CD4-positive, CD25-positive, alpha-beta regulatory T cell (primary cell): ENCODE results near the gene BTNL9. TPM values are rescaled to one million over a fixed set of nuclear protein-coding genes. Genes with fewer than 3 reads are reported as not detected.

ENCODE experiments used
- ATAC-seq, 2 donors: fragments of 150-1000 bp; cut with Tn5 transposase; one replicate each; pipeline ENCODE4 v1.10.0; 2021; ENCODE audit warnings: low read depth in 2 of 2, moderate number of reproducible peaks in 2 of 2, moderate library complexity in 1 of 2
- DNase-seq, 3 donors: peaks; one replicate each; pipeline versions ENCODE4 v3.0.0 to v3.0.0-alpha.2; 2012 to 2022; ENCODE audit warnings: mixed read lengths in 1 of 3
- H3K27ac ChIP-seq: one replicate; pipeline ENCODE4 v1.7.0; 2013; ENCODE audit warnings: mild to moderate bottlenecking, low read length; ENCODE audit not compliant: insufficient read depth, poor library complexity, severe bottlenecking
- H3K27me3 ChIP-seq: one replicate; pipeline ENCODE4 v1.7.0; 2013; ENCODE audit warnings: low read length; ENCODE audit not compliant: control insufficient read depth, insufficient read depth
- H3K36me3 ChIP-seq: one replicate; pipeline ENCODE4 v1.7.0; 2013; ENCODE audit warnings: mild to moderate bottlenecking, low read length, moderate library complexity; ENCODE audit not compliant: control insufficient read depth, insufficient read depth
- H3K4me1 ChIP-seq: 2 replicates; pipeline ENCODE4 v1.7.0; 2013; ENCODE audit warnings: mild to moderate bottlenecking, low read length; ENCODE audit not compliant: insufficient read depth, control insufficient read depth, poor library complexity, severe bottlenecking
- H3K4me3 ChIP-seq: one replicate; pipeline ENCODE4 v1.7.0; 2013; ENCODE audit warnings: low read depth, mild to moderate bottlenecking, low read length, moderate library complexity
- H3K9me3 ChIP-seq, 2 experiments: 1 replicate in 1 of 2; 2 replicates in 1 of 2; pipeline ENCODE4 v1.7.0; 2013; ENCODE audit warnings: low read length in 2 of 2, mild to moderate bottlenecking in 1 of 2, moderate library complexity in 1 of 2; ENCODE audit not compliant: control insufficient read depth in 2 of 2
- H3K27ac Mint-ChIP-seq, 3 donors: one replicate each; pipeline ENCODE4 v1.8.0; 2020 to 2022; ENCODE audit warnings: mild to moderate bottlenecking in 3 of 3, mixed read lengths in 3 of 3, moderate library complexity in 2 of 3
- H3K27me3 Mint-ChIP-seq: one replicate; pipeline ENCODE4 v1.8.0; 2022; ENCODE audit warnings: mild to moderate bottlenecking, mixed read lengths
- H3K36me3 Mint-ChIP-seq: one replicate; pipeline ENCODE4 v1.8.0; 2020; ENCODE audit warnings: mixed read lengths
- H3K4me1 Mint-ChIP-seq, 4 donors: one replicate each; pipeline ENCODE4 v1.8.0; 2020 to 2022; ENCODE audit warnings: mixed read lengths in 4 of 4, mild to moderate bottlenecking in 1 of 4
- H3K4me3 Mint-ChIP-seq, 4 donors: one replicate each; pipeline ENCODE4 v1.8.0; 2020 to 2022; ENCODE audit warnings: mild to moderate bottlenecking in 4 of 4, mixed read lengths in 4 of 4, moderate library complexity in 3 of 4
- H3K9me3 Mint-ChIP-seq, 7 donors: one replicate each; pipeline ENCODE4 v1.8.0; 2020 to 2022; ENCODE audit warnings: mixed read lengths in 7 of 7, mild to moderate bottlenecking in 3 of 7, moderate library complexity in 2 of 7
- polyA plus RNA-seq, 4 donors: library from polyadenylated mRNA; unstranded; fragments of 300-500 nt; fragmentation: Illumina TruSeq; gene quantifications; one replicate each; pipeline ENCODE4 v1.2.3, GENCODE V29; 2021
- total RNA-seq: library from RNA; stranded (reverse); gene quantifications from one replicate; pipeline ENCODE4 v1.2.3, GENCODE V29; 2022

The BTNL9 gene
- total and polyA plus RNA-seq, 5 donors from 2014 or later, result not detected

- H3K27ac ChIP-seq, result no peak overlapping the region
- ATAC-seq (no peak), DNase-seq (no peak)
- peaks cover 4 to 20% (median 8%) of the 10 kb centered on the region in 7 donors for H3K9me3 Mint-ChIP-seq
- H3K4me3 ChIP-seq, result no peak overlapping the region
- H3K4me1 Mint-ChIP-seq, result no peaks in the 10 kb centered on the region
- no peak overlapping the region for H3K27ac Mint-ChIP-seq
- peaks cover 15 to 24% of the 10 kb centered on the region in 2 experiments for H3K9me3 ChIP-seq
- H3K27me3 ChIP-seq, result peaks cover 5% of the 10 kb centered on the region
- peaks cover 3% of the 10 kb centered on the region for H3K36me3 Mint-ChIP-seq
- no peak overlapping the region for H3K4me3 Mint-ChIP-seq
- H3K27me3 Mint-ChIP-seq, result peaks cover 8% of the 10 kb centered on the region
- H3K4me1 ChIP-seq, result no peaks in the 10 kb centered on the region
- no peaks in the 10 kb centered on the region for H3K36me3 ChIP-seq
These were observed 19.4 kb upstream of the BTNL9 start for GRCh38 chr5:181020688-181021087.

GRCh38 chr5:181024245-181025064 lies 15.6 kb upstream of the BTNL9 start:
- no peak overlapping the region for H3K4me3 Mint-ChIP-seq
- no peaks in the 10 kb centered on the region for H3K4me1 Mint-ChIP-seq

GRCh38 chr5:181027452-181028031 lies 12.5 kb upstream of the BTNL9 start:
- Histone ChIP-seq H3K36me3 (no peaks in the 10 kb centered on the region), H3K27me3 (peaks cover 5% of the 10 kb centered on the region), H3K4me1 (no peaks in the 10 kb centered on the region), H3K9me3 (peaks cover 3 to 7% of the 10 kb centered on the region in 2 experiments), H3K4me3 (no peak overlapping the region), H3K27ac (no peak overlapping the region)
- no peak overlapping the region for H3K4me3 Mint-ChIP-seq
- no peaks in the 10 kb centered on the region for H3K4me1 Mint-ChIP-seq
- ATAC-seq, result no peak
- DNase-seq, result no peak
- H3K27ac Mint-ChIP-seq, result no peak overlapping the region
- H3K9me3 Mint-ChIP-seq, result peaks cover 0 to 11% (median 3%) of the 10 kb centered on the region in 7 donors
- H3K27me3 Mint-ChIP-seq, result peaks cover 22% of the 10 kb centered on the region
- peaks cover 3% of the 10 kb centered on the region for H3K36me3 Mint-ChIP-seq

More at GRCh38 chr5:181024245-181025064, 15.6 kb upstream of the BTNL9 start:
- no peaks in the 10 kb centered on the region for H3K4me1 ChIP-seq
- H3K27me3 ChIP-seq, result peaks cover 5% of the 10 kb centered on the region
- no peak overlapping the region for H3K27ac ChIP-seq
- ATAC-seq (no peak), DNase-seq (no peak)
- Mint-ChIP-seq H3K36me3 (peaks cover 3% of the 10 kb centered on the region), H3K27ac (no peak overlapping the region), H3K9me3 (peaks cover 3 to 20% (median 7%) of the 10 kb centered on the region in 7 donors), H3K27me3 (peaks cover 22% of the 10 kb centered on the region)
- no peak overlapping the region for H3K4me3 ChIP-seq
- no peaks in the 10 kb centered on the region for H3K36me3 ChIP-seq
- H3K9me3 ChIP-seq, result peaks cover 15 to 24% of the 10 kb centered on the region in 2 experiments

- H3K27me3 ChIP-seq, result peaks cover 5% of the 10 kb centered on the region
- no peak overlapping the region for H3K4me3 ChIP-seq
- Mint-ChIP-seq H3K9me3 (peaks cover 0 to 8% (median 2%) of the 10 kb centered on the region in 7 donors), H3K27ac (no peak overlapping the region), H3K4me1 (no peaks in the 10 kb centered on the region), H3K36me3 (no peaks in the 10 kb centered on the region), H3K4me3 (no peak overlapping the region), H3K27me3 (peaks cover 22% of the 10 kb centered on the region)
- H3K27ac ChIP-seq, result no peak overlapping the region
- no peak for DNase-seq
- H3K9me3 ChIP-seq, result peaks cover 0 to under 1% of the 10 kb centered on the region in 2 experiments
- ATAC-seq, result no peak
- no peaks in the 10 kb centered on the region for H3K4me1 ChIP-seq
- H3K36me3 ChIP-seq, result no peaks in the 10 kb centered on the region
These were observed 11.8 kb upstream of the BTNL9 start for GRCh38 chr5:181028032-181028819.

GRCh38 chr5:181031716-181032115 lies 8.3 kb upstream of the BTNL9 start:
- Mint-ChIP-seq H3K4me1 (no peaks in the 10 kb centered on the region), H3K9me3 (peaks cover 0 to 5% (median 2%) of the 10 kb centered on the region in 7 donors), H3K27ac (peak overlapping the region in 1 of 3 donors; percentile 18), H3K27me3 (peaks cover 23% of the 10 kb centered on the region), H3K36me3 (no peaks in the 10 kb centered on the region), H3K4me3 (no peak overlapping the region)
- H3K9me3 ChIP-seq, result no peaks in the 10 kb centered on the region
- ATAC-seq (no peak), DNase-seq (no peak)
- H3K27ac ChIP-seq, result no peak overlapping the region
- H3K4me3 ChIP-seq, result no peak overlapping the region
- H3K27me3 ChIP-seq, result no peaks in the 10 kb centered on the region
- no peaks in the 10 kb centered on the region for H3K4me1 ChIP-seq
- no peaks in the 10 kb centered on the region for H3K36me3 ChIP-seq

- Mint-ChIP-seq H3K4me1 (no peaks in the 10 kb centered on the region), H3K9me3 (peaks cover 0 to 5% (median 2%) of the 10 kb centered on the region in 7 donors)
- no peak for ATAC-seq
These were observed 3.9 kb upstream of the BTNL9 start for GRCh38 chr5:181035991-181036815.

GRCh38 chr5:181036816-181037364 lies 3.2 kb upstream of the BTNL9 start:
- H3K4me1 Mint-ChIP-seq, result no peaks in the 10 kb centered on the region
- no peak overlapping the region for H3K27ac Mint-ChIP-seq
- H3K9me3 Mint-ChIP-seq, result peaks cover 0 to 4% (median 2%) of the 10 kb centered on the region in 7 donors

More at GRCh38 chr5:181035991-181036815, 3.9 kb upstream of the BTNL9 start:
- Histone ChIP-seq H3K4me3 (no peak overlapping the region), H3K27me3 (no peaks in the 10 kb centered on the region), H3K36me3 (no peaks in the 10 kb centered on the region), H3K4me1 (no peaks in the 10 kb centered on the region), H3K9me3 (no peaks in the 10 kb centered on the region), H3K27ac (no peak overlapping the region)
- Mint-ChIP-seq H3K36me3 (no peaks in the 10 kb centered on the region), H3K27ac (no peak overlapping the region), H3K4me3 (no peak overlapping the region), H3K27me3 (peaks cover 30% of the 10 kb centered on the region)
- DNase-seq, result no peak

More at GRCh38 chr5:181036816-181037364, 3.2 kb upstream of the BTNL9 start:
- no peaks in the 10 kb centered on the region for H3K36me3 ChIP-seq
- H3K4me3 Mint-ChIP-seq, result no peak overlapping the region
- no peaks in the 10 kb centered on the region for H3K27me3 ChIP-seq
- H3K27ac ChIP-seq, result no peak overlapping the region
- no peak for DNase-seq
- no peaks in the 10 kb centered on the region for H3K9me3 ChIP-seq
- H3K36me3 Mint-ChIP-seq, result no peaks in the 10 kb centered on the region
- H3K4me1 ChIP-seq, result no peaks in the 10 kb centered on the region
- H3K27me3 Mint-ChIP-seq, result peaks cover 30% of the 10 kb centered on the region
- no peak for ATAC-seq
- no peak overlapping the region for H3K4me3 ChIP-seq
